Measurements from ENCODE around the gene TBX1. TPM values are rescaled to one million over a fixed set of nuclear protein-coding genes. Genes with fewer than 3 reads are reported as not detected.
"Not testable (repeated sequence)": the region's sequence is repeated elsewhere in the genome, so short reads cannot be mapped to it uniquely, and the experiment has no call there.

Gene TBX1
- total RNA-seq, 1 donor from 2014 or later = 13.5 TPM

GRCh38 chr22:19723983-19724827 is 36.4 kb upstream of the TBX1 start:
- peak; percentile 18 to 26 for ATAC-seq
- H3K27me3 ChIP-seq (ENCODE audit: low read depth) = peaks cover 46% of the 10 kb centered on the region
- peak overlapping the region; percentile 36 for H3K4me3 ChIP-seq
- intact Hi-C loops (cut with DNase I) = no loop called here
- no peaks in the 10 kb centered on the region for H3K36me3 ChIP-seq
- no peak for TF ChIP-seq CTCF (IDR thresholded peaks at IDR 0.05)
- no peak overlapping the region for H3K27ac ChIP-seq
- DNase-seq = no peak
- peaks cover 14% of the 10 kb centered on the region for H3K4me1 ChIP-seq
- H3K9me3 ChIP-seq = no peaks in the 10 kb centered on the region

GRCh38 chr22:19724927-19725661 is 35.5 kb upstream of the TBX1 start:
- no peak for DNase-seq
- Histone ChIP-seq H3K4me1 (peaks cover 14% of the 10 kb centered on the region), H3K27me3 (ENCODE audit: low read depth) (peaks cover 37% of the 10 kb centered on the region), H3K4me3 (no peak overlapping the region), H3K36me3 (no peaks in the 10 kb centered on the region), H3K9me3 (no peaks in the 10 kb centered on the region), H3K27ac (no peak overlapping the region)
- no peak for TF ChIP-seq CTCF (IDR thresholded peaks at IDR 0.05)
- intact Hi-C loops (cut with DNase I) = no loop called here
- ATAC-seq = no peak

GRCh38 chr22:19726064-19726788 is 34.4 kb upstream of the TBX1 start:
- H3K27ac ChIP-seq; H3K36me3 ChIP-seq; H3K9me3 ChIP-seq; ATAC-seq; intact Hi-C loops (cut with DNase I); H3K4me3 ChIP-seq; DNase-seq: not testable (repeated sequence)
- Histone ChIP-seq H3K4me1 (peaks cover 25% of the 10 kb centered on the region), H3K27me3 (ENCODE audit: low read depth) (peaks cover 36% of the 10 kb centered on the region)

- intact Hi-C loops (cut with DNase I) = no loop called here
- H3K4me3 ChIP-seq = no peak overlapping the region
- no peaks in the 10 kb centered on the region for H3K36me3 ChIP-seq
- peaks cover 26% of the 10 kb centered on the region for H3K27me3 ChIP-seq (ENCODE audit: low read depth)
- no peak overlapping the region for H3K27ac ChIP-seq
- ATAC-seq = no peak
- peaks cover 24% of the 10 kb centered on the region for H3K4me1 ChIP-seq
- TF ChIP-seq CTCF (IDR thresholded peaks at IDR 0.05) = no peak
- H3K9me3 ChIP-seq = no peaks in the 10 kb centered on the region
- DNase-seq = no peak
Measured at GRCh38 chr22:19727310-19728150, 33.0 kb upstream of the TBX1 start.

- peaks cover 16% of the 10 kb centered on the region for H3K4me1 ChIP-seq
- DNase-seq (no peak), ATAC-seq (no peak)
- no peaks in the 10 kb centered on the region for H3K36me3 ChIP-seq
- H3K4me3 ChIP-seq = no peak overlapping the region
- H3K27me3 ChIP-seq (ENCODE audit: low read depth) = peaks cover 19% of the 10 kb centered on the region
- no peaks in the 10 kb centered on the region for H3K9me3 ChIP-seq
- H3K27ac ChIP-seq = no peak overlapping the region
- intact Hi-C loops (cut with DNase I) = no loop called here
- TF ChIP-seq CTCF (IDR thresholded peaks at IDR 0.05) = no peak
Measured at GRCh38 chr22:19728271-19728670, 32.3 kb upstream of the TBX1 start.

Data from lower lobe of right lung (tissue), 2 donors.